Suprapubic skin (tissue), 4 donors: ENCODE data around the gene COL11A1. TPM values are rescaled to one million over a fixed set of nuclear protein-coding genes. Genes with fewer than 3 reads are reported as not detected.

ENCODE experiments used
- DNase-seq, 2 donors: peaks; one replicate each; pipeline ENCODE4 v3.0.0-alpha.2; 2019; ENCODE audit warnings: low spot score in 2 of 2
- H3K27ac ChIP-seq: fragments of 200-600 bp; sonication (generic); one replicate; pipeline ENCODE4 v1.5.1; 2019
- H3K27me3 ChIP-seq: fragments of 200-600 bp; sonication (generic); one replicate; pipeline ENCODE4 v1.5.1; 2019
- H3K36me3 ChIP-seq: fragments of 200-600 bp; sonication (generic); one replicate; pipeline ENCODE4 v1.5.1; 2019
- H3K4me1 ChIP-seq: fragments of 200-600 bp; sonication (generic); one replicate; pipeline ENCODE4 v1.5.1; 2019
- H3K4me3 ChIP-seq: fragments of 200-600 bp; sonication (generic); one replicate; pipeline ENCODE4 v1.5.1; 2019; ENCODE audit warnings: mild to moderate bottlenecking
- H3K9me3 ChIP-seq: fragments of 200-600 bp; sonication (generic); one replicate; pipeline ENCODE4 v1.5.1; 2019
- CTCF ChIP-seq, 2 donors: fragments of 200-600 bp in 1 of 2; fragments of 450-650 bp in 1 of 2; sonication (generic) in 1 of 2; IDR thresholded peaks; one replicate each; pipeline ENCODE4 v1.5.1; 2016 to 2019; ENCODE audit warnings: antibody characterized with exemption in 2 of 2, mild to moderate bottlenecking in 1 of 2, moderate library complexity in 1 of 2
- EP300 ChIP-seq: sonication (generic); formaldehyde crosslinking; IDR thresholded peaks from one replicate; pipeline ENCODE4 v1.6.1; 2017; ENCODE audit warnings: antibody characterized with exemption
- POLR2A ChIP-seq, 2 donors: fragments of 450-650 bp; IDR thresholded peaks; one replicate each; pipeline ENCODE4 v1.6.1; 2017; ENCODE audit warnings: antibody characterized with exemption in 2 of 2, mild to moderate bottlenecking in 2 of 2, moderate library complexity in 2 of 2
- POLR2AphosphoS5 ChIP-seq, 3 donors: sonication (generic); formaldehyde crosslinking; IDR thresholded peaks; one replicate each; pipeline ENCODE4 v1.6.1; 2017; ENCODE audit warnings: antibody characterized with exemption in 3 of 3
- WGBS: methylation state at CpG from one replicate; pipeline ENCODE4 v1.1.5; 2018; 5-methylcytosine and 5-hydroxymethylcytosine counted together
- total RNA-seq, 4 donors: library from RNA; depleted of rRNA; stranded (reverse); fragments of >200 nt; gene quantifications; one replicate each; pipeline ENCODE4 v1.1.0, GENCODE V29; 2016

The COL11A1 gene
- total RNA-seq, 4 donors from 2014 or later: 1.6 to 9.8 (median 1.8) TPM; not detected in 1

- no peaks in the 10 kb centered on the region for H3K4me1 ChIP-seq
- no peaks in the 10 kb centered on the region for H3K36me3 ChIP-seq
- no peak for TF ChIP-seq EP300
- no peak for TF ChIP-seq POLR2A (IDR thresholded peaks at IDR 0.05)
- TF ChIP-seq POLR2AphosphoS5 (IDR thresholded peaks at IDR 0.05): no peak
- no peak for TF ChIP-seq CTCF (IDR thresholded peaks at IDR 0.05)
- no peaks in the 10 kb centered on the region for H3K27me3 ChIP-seq
- no peak overlapping the region for H3K4me3 ChIP-seq
- no peak overlapping the region for H3K27ac ChIP-seq
- no peak for DNase-seq
- H3K9me3 ChIP-seq: no peaks in the 10 kb centered on the region
- WGBS: 16% methylated on average over 1 of the region's 1 CpG
Measured at GRCh38 chr1:102967786-102968185, 140.5 kb downstream of the COL11A1 start.

GRCh38 chr1:102961549-102961948, 146.8 kb downstream of the COL11A1 start:
- DNase-seq: no peak
- H3K4me3 ChIP-seq: no peak overlapping the region
- H3K27me3 ChIP-seq: no peaks in the 10 kb centered on the region
- H3K9me3 ChIP-seq: no peaks in the 10 kb centered on the region
- no peak overlapping the region for H3K27ac ChIP-seq
- no peaks in the 10 kb centered on the region for H3K4me1 ChIP-seq
- WGBS: 88% methylated on average over 2 of the region's 2 CpGs
- TF ChIP-seq POLR2A (IDR thresholded peaks at IDR 0.05): no peak
- no peak for TF ChIP-seq POLR2AphosphoS5 (IDR thresholded peaks at IDR 0.05)
- TF ChIP-seq EP300: no peak
- no peak for TF ChIP-seq CTCF (IDR thresholded peaks at IDR 0.05)
- H3K36me3 ChIP-seq: no peaks in the 10 kb centered on the region

GRCh38 chr1:102954576-102954975, 153.7 kb downstream of the COL11A1 start:
- no peak for DNase-seq
- H3K4me1 ChIP-seq: no peaks in the 10 kb centered on the region
- TF ChIP-seq POLR2A (IDR thresholded peaks at IDR 0.05): no peak
- TF ChIP-seq EP300: no peak

GRCh38 chr1:102952400-102952799, 155.9 kb downstream of the COL11A1 start:
- no peak overlapping the region for H3K4me3 ChIP-seq
- TF ChIP-seq POLR2AphosphoS5 (IDR thresholded peaks at IDR 0.05) (no peak), EP300 (no peak), CTCF (IDR thresholded peaks at IDR 0.05) (no peak), POLR2A (IDR thresholded peaks at IDR 0.05) (no peak)
- no peaks in the 10 kb centered on the region for H3K27me3 ChIP-seq
- H3K36me3 ChIP-seq: no peaks in the 10 kb centered on the region
- H3K9me3 ChIP-seq: no peaks in the 10 kb centered on the region
- no peaks in the 10 kb centered on the region for H3K4me1 ChIP-seq
- no peak overlapping the region for H3K27ac ChIP-seq
- DNase-seq: no peak

More at GRCh38 chr1:102954576-102954975, 153.7 kb downstream of the COL11A1 start:
- WGBS: 91% methylated on average over 14 of the region's 14 CpGs
- no peak overlapping the region for H3K27ac ChIP-seq
- no peaks in the 10 kb centered on the region for H3K9me3 ChIP-seq
- H3K27me3 ChIP-seq: no peaks in the 10 kb centered on the region
- H3K4me3 ChIP-seq: no peak overlapping the region
- H3K36me3 ChIP-seq: no peaks in the 10 kb centered on the region

GRCh38 chr1:102942324-102942723, 166.0 kb downstream of the COL11A1 start:
- Histone ChIP-seq H3K4me3 (no peak overlapping the region), H3K36me3 (no peaks in the 10 kb centered on the region), H3K27me3 (no peaks in the 10 kb centered on the region), H3K4me1 (no peaks in the 10 kb centered on the region), H3K27ac (no peak overlapping the region), H3K9me3 (no peaks in the 10 kb centered on the region)
- 88% methylated on average over 2 of the region's 2 CpGs for WGBS
- TF ChIP-seq EP300 (no peak), CTCF (IDR thresholded peaks at IDR 0.05) (no peak), POLR2A (IDR thresholded peaks at IDR 0.05) (no peak), POLR2AphosphoS5 (IDR thresholded peaks at IDR 0.05) (no peak)
- no peak for DNase-seq

GRCh38 chr1:102941366-102941947, 166.9 kb downstream of the COL11A1 start:
- TF ChIP-seq POLR2A (IDR thresholded peaks at IDR 0.05) (no peak), CTCF (IDR thresholded peaks at IDR 0.05) (no peak), EP300 (no peak), POLR2AphosphoS5 (IDR thresholded peaks at IDR 0.05) (no peak)
- H3K27me3 ChIP-seq: no peaks in the 10 kb centered on the region
- no peak overlapping the region for H3K27ac ChIP-seq
- DNase-seq: no peak
- H3K4me1 ChIP-seq: no peaks in the 10 kb centered on the region
- H3K9me3 ChIP-seq: no peaks in the 10 kb centered on the region
- no peak overlapping the region for H3K4me3 ChIP-seq
- no peaks in the 10 kb centered on the region for H3K36me3 ChIP-seq
